Tibial nerve (tissue), 4 donors: ENCODE measurements around the gene TMPRSS15.

Source experiments
- EP300 ChIP-seq, 2 donors: sonication (generic); formaldehyde crosslinking; IDR thresholded peaks; one replicate each; pipeline ENCODE4 v1.6.1; 2017; ENCODE audit warnings: antibody characterized with exemption in 2 of 2, mild to moderate bottlenecking in 1 of 2
- POLR2A ChIP-seq, 2 donors: fragments of 450-650 bp; IDR thresholded peaks; one replicate each; pipeline ENCODE4 v1.6.1; 2017; ENCODE audit warnings: antibody characterized with exemption in 2 of 2, mild to moderate bottlenecking in 2 of 2, moderate library complexity in 2 of 2
- TF ChIP-seq, protein P1 (sequence below), 5 experiments: fragments of 200-600 bp in 3 of 5; fragments of 450-650 bp in 2 of 5; sonication (generic) in 3 of 5; IDR thresholded peaks; one replicate each; pipeline ENCODE4 v1.5.1; 2016 to 2019; ENCODE audit warnings: antibody characterized with exemption in 5 of 5, mild to moderate bottlenecking in 3 of 5, moderate library complexity in 2 of 5

DNA sequence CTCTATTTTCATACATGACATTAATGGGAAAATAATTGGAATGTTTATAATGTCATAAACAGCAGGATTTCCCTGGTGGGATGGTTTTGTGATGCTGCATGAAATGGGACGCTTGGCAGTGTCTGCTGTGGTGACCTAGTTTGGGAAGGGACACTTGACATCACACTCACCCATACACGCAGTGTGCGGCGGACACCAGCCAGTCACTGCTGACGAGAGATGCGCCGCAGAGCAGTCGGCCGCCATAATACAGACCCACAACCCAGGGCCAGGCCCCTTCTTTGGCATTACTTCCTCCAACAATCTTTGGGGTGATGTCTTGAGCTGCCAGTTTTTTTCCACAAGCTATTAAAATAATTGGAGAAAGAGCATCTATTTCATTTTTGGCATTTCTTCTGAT lies 109.5 kb downstream of the TMPRSS15 start:
- TF ChIP-seq, protein P1, sequence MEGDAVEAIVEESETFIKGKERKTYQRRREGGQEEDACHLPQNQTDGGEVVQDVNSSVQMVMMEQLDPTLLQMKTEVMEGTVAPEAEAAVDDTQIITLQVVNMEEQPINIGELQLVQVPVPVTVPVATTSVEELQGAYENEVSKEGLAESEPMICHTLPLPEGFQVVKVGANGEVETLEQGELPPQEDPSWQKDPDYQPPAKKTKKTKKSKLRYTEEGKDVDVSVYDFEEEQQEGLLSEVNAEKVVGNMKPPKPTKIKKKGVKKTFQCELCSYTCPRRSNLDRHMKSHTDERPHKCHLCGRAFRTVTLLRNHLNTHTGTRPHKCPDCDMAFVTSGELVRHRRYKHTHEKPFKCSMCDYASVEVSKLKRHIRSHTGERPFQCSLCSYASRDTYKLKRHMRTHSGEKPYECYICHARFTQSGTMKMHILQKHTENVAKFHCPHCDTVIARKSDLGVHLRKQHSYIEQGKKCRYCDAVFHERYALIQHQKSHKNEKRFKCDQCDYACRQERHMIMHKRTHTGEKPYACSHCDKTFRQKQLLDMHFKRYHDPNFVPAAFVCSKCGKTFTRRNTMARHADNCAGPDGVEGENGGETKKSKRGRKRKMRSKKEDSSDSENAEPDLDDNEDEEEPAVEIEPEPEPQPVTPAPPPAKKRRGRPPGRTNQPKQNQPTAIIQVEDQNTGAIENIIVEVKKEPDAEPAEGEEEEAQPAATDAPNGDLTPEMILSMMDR (IDR thresholded peaks at IDR 0.05), result no peak
- no peak for TF ChIP-seq POLR2A (IDR thresholded peaks at IDR 0.05)
- TF ChIP-seq EP300 (IDR thresholded peaks at IDR 0.05), result no peak
